ENCODE measurements around the gene PM20D1.
A peak's percentile ranks its signal among the peaks of the same experiment; 100 is the strongest.

Gene PM20D1

DNA sequence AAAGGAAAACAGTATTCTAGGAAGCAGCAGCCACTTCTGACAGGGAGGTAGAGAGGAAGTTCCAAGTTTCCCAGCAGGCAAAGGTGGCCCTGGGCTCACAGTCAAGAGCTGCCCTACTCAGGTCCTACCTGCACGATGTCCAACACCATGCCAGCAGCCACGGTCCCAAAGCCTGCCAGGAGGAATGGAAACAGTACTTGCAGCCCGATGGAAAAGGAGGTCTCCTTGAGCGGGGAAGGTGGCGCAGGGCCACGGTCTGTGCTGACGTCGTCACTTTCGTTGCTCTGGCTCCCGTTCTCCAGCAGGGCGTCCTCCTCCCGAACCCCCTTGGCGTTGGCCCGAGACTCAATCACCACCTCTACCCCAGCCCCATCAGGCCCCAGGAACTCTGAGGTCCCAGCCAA, 40.0 kb downstream of the PM20D1 start:
- Histone ChIP-seq H3K4me3 (ENCODE audit: insufficient read depth, low read depth, low read length, poor library complexity, severe bottlenecking) (no peak overlapping the region), H3K36me3 (ENCODE audit: control insufficient read depth, insufficient read depth, low read length) (peaks cover 8% of the 10 kb centered on the region), H3K27ac (ENCODE audit: insufficient read depth, low read length, poor library complexity, severe bottlenecking) (no peak overlapping the region), H3K9me3 (ENCODE audit: control insufficient read depth, low read length) (no peaks in the 10 kb centered on the region), H3K4me1 (ENCODE audit: control insufficient read depth, insufficient read depth, low read length, poor library complexity, severe bottlenecking) (peaks cover 44% of the 10 kb centered on the region), H3K27me3 (replicated peaks; ENCODE audit: control insufficient read depth, insufficient read depth, low read length, poor library complexity, severe bottlenecking) (no peaks in the 10 kb centered on the region)
- no peak for DNase-seq

- Histone ChIP-seq H3K27me3 (replicated peaks; ENCODE audit: control insufficient read depth, insufficient read depth, low read length, poor library complexity, severe bottlenecking) (no peaks in the 10 kb centered on the region), H3K36me3 (ENCODE audit: control insufficient read depth, insufficient read depth, low read length) (peaks cover 8% of the 10 kb centered on the region), H3K27ac (ENCODE audit: insufficient read depth, low read length, poor library complexity, severe bottlenecking) (no peak overlapping the region), H3K4me1 (ENCODE audit: control insufficient read depth, insufficient read depth, low read length, poor library complexity, severe bottlenecking) (peaks cover 45% of the 10 kb centered on the region), H3K4me3 (ENCODE audit: insufficient read depth, low read depth, low read length, poor library complexity, severe bottlenecking) (no peak overlapping the region), H3K9me3 (ENCODE audit: control insufficient read depth, low read length) (no peaks in the 10 kb centered on the region)
- no peak for DNase-seq
Observed at GRCh38 chr1:205809469-205809868, 40.5 kb downstream of the PM20D1 start.

- DNase-seq = no peak
- Histone ChIP-seq H3K4me3 (ENCODE audit: insufficient read depth, low read depth, low read length, poor library complexity, severe bottlenecking) (peak overlapping the region; percentile 9), H3K36me3 (ENCODE audit: control insufficient read depth, insufficient read depth, low read length) (peaks cover 16% of the 10 kb centered on the region), H3K27ac (ENCODE audit: insufficient read depth, low read length, poor library complexity, severe bottlenecking) (no peak overlapping the region), H3K4me1 (ENCODE audit: control insufficient read depth, insufficient read depth, low read length, poor library complexity, severe bottlenecking) (peaks cover 34% of the 10 kb centered on the region), H3K27me3 (replicated peaks; ENCODE audit: control insufficient read depth, insufficient read depth, low read length, poor library complexity, severe bottlenecking) (no peaks in the 10 kb centered on the region), H3K9me3 (ENCODE audit: control insufficient read depth, low read length) (no peaks in the 10 kb centered on the region)
Observed at GRCh38 chr1:205805082-205805711, 44.7 kb downstream of the PM20D1 start.

DNA sequence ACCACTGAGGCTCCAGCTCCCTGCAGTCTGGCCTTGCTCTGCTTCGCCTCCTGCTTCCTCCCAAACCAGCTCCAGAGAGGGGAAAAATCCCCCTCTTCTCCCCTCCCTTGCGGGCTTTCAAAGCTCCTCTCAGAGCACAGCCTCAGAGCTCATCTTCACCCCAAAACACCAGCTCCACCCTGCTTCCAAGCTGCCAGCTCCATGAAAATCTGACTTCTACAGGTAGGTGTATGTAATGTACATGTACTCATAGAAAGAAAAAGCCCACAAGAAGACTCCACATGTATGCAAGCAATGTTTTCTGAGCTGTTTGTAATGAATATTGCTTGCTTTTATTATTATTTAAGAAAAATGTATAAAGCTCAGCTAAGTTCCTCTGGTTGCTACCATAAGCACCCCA, 45.3 kb downstream of the PM20D1 start:
- Histone ChIP-seq H3K9me3 (ENCODE audit: control insufficient read depth, low read length) (no peaks in the 10 kb centered on the region), H3K36me3 (ENCODE audit: control insufficient read depth, insufficient read depth, low read length) (peaks cover 19% of the 10 kb centered on the region), H3K27ac (ENCODE audit: insufficient read depth, low read length, poor library complexity, severe bottlenecking) (no peak overlapping the region), H3K27me3 (replicated peaks; ENCODE audit: control insufficient read depth, insufficient read depth, low read length, poor library complexity, severe bottlenecking) (no peaks in the 10 kb centered on the region), H3K4me3 (ENCODE audit: insufficient read depth, low read depth, low read length, poor library complexity, severe bottlenecking) (no peak overlapping the region), H3K4me1 (ENCODE audit: control insufficient read depth, insufficient read depth, low read length, poor library complexity, severe bottlenecking) (peaks cover 28% of the 10 kb centered on the region)
- no peak for DNase-seq

GRCh38 chr1:205803986-205804385, 45.9 kb downstream of the PM20D1 start:
- Histone ChIP-seq H3K27me3 (replicated peaks; ENCODE audit: control insufficient read depth, insufficient read depth, low read length, poor library complexity, severe bottlenecking) (no peaks in the 10 kb centered on the region), H3K4me3 (ENCODE audit: insufficient read depth, low read depth, low read length, poor library complexity, severe bottlenecking) (no peak overlapping the region), H3K9me3 (ENCODE audit: control insufficient read depth, low read length) (no peaks in the 10 kb centered on the region), H3K27ac (ENCODE audit: insufficient read depth, low read length, poor library complexity, severe bottlenecking) (no peak overlapping the region), H3K4me1 (ENCODE audit: control insufficient read depth, insufficient read depth, low read length, poor library complexity, severe bottlenecking) (peaks cover 28% of the 10 kb centered on the region), H3K36me3 (ENCODE audit: control insufficient read depth, insufficient read depth, low read length) (peaks cover 22% of the 10 kb centered on the region)
- no peak for DNase-seq

DNA sequence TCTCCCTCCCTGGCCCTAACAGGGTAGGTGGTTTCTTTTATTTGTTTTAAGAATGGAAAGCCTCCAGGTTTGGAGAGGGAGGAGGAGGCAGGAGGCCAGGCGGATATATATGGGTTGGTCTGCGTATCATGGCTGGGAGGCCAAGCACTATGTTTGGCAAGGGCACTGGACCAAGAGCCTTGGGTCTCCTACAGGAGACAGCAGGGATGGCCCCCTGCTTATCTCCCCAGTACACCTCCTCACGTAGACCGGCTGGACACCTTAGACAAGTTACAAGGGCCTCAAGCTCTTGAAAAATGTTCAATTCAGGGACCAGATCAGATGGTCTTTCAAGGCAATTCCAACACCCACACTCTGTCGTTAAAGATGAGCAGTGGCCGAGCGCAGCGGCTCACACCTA, 47.9 kb downstream of the PM20D1 start:
- Histone ChIP-seq H3K36me3 (ENCODE audit: control insufficient read depth, insufficient read depth, low read length) (peaks cover 40% of the 10 kb centered on the region), H3K4me3 (ENCODE audit: insufficient read depth, low read depth, low read length, poor library complexity, severe bottlenecking) (no peak overlapping the region), H3K27me3 (replicated peaks; ENCODE audit: control insufficient read depth, insufficient read depth, low read length, poor library complexity, severe bottlenecking) (no peaks in the 10 kb centered on the region), H3K4me1 (ENCODE audit: control insufficient read depth, insufficient read depth, low read length, poor library complexity, severe bottlenecking) (peaks cover 20% of the 10 kb centered on the region), H3K27ac (ENCODE audit: insufficient read depth, low read length, poor library complexity, severe bottlenecking) (no peak overlapping the region), H3K9me3 (ENCODE audit: control insufficient read depth, low read length) (no peaks in the 10 kb centered on the region)
- DNase-seq = no peak

DNA sequence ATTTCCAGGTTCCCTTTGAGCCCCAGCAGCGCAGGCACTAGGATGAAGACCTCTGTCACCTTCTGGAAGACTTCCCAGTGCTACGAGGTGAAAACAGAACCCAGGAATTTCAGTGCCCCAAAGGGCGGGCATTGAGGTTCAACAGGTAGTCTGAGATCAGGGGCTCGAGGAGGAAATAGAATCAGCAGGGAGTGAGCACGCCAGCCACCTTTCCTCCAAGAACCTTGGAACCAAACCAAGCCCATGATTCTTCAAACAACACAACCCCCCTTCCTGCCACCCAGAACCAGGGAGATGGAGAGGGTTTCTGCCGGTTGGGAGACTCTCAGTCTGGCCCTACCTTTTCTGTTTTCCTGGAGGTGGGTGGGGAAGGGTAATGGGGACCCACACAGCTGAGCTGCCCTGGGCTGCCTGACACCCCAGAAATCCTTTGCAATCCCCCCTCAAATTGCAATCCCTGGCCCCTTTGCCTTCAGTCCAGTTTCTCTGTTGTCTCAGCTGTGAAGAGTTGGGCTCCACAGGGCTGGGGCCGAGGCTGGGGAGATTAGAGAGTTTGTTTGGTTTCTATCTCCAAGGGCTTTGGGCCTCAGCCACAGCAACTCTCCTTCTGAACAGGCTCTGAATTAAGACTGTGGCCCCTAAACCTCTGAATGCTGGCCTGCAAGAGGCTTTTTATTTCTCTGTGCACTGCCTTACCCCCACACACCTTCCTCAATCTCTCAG, 48.8 kb downstream of the PM20D1 start:
- DNase-seq = no peak
- Histone ChIP-seq H3K4me3 (ENCODE audit: insufficient read depth, low read depth, low read length, poor library complexity, severe bottlenecking) (no peak overlapping the region), H3K27me3 (replicated peaks; ENCODE audit: control insufficient read depth, insufficient read depth, low read length, poor library complexity, severe bottlenecking) (no peaks in the 10 kb centered on the region), H3K27ac (ENCODE audit: insufficient read depth, low read length, poor library complexity, severe bottlenecking) (no peak overlapping the region), H3K4me1 (ENCODE audit: control insufficient read depth, insufficient read depth, low read length, poor library complexity, severe bottlenecking) (peaks cover 12% of the 10 kb centered on the region), H3K9me3 (ENCODE audit: control insufficient read depth, low read length) (no peaks in the 10 kb centered on the region), H3K36me3 (ENCODE audit: control insufficient read depth, insufficient read depth, low read length) (peaks cover 45% of the 10 kb centered on the region)

DNA sequence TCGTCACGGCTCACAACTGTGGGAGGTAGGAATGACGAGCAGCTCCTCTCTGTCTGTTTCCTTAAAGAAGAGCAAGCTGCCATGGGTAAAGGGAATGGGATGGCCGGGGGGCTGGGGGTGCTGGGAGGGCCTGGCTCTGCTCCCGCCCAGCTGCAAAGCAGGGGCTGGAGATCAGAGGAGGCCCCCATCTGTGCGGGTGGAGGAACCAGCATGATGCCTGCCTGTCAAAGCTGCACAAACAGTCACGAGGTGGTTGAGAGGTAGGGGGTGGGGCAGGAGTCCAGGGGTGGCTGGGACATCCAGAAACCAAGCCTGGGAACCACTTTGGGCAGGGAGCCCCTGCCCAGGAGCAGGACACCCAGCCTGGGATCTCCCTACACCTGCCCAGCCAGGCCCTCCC, 49.5 kb downstream of the PM20D1 start:
- Histone ChIP-seq H3K27me3 (replicated peaks; ENCODE audit: control insufficient read depth, insufficient read depth, low read length, poor library complexity, severe bottlenecking) (no peaks in the 10 kb centered on the region), H3K36me3 (ENCODE audit: control insufficient read depth, insufficient read depth, low read length) (peaks cover 52% of the 10 kb centered on the region), H3K4me3 (ENCODE audit: insufficient read depth, low read depth, low read length, poor library complexity, severe bottlenecking) (no peak overlapping the region)

DNA sequence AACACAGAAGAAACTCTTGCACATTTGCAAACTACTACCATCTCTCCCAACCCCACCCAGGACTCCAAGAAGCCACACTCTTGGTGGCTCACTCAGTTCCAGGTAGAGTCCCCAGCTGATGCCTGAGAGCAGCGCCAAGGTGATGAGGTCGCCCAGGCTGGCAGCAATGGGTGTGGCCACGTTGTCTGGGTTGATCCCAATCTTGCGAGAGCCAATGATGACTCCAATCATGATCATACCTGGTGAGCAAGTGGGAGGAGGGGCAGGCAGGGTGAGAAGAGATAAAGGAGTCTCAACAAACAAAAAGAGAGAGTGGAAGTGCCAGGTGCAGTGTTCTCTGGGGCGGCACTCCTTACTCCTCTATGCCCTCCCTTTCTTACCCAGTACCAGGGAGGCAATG, 51.4 kb downstream of the PM20D1 start:
- no peak for DNase-seq
- Histone ChIP-seq H3K27ac (ENCODE audit: insufficient read depth, low read length, poor library complexity, severe bottlenecking) (no peak overlapping the region), H3K36me3 (ENCODE audit: control insufficient read depth, insufficient read depth, low read length) (peaks cover 65% of the 10 kb centered on the region), H3K4me1 (ENCODE audit: control insufficient read depth, insufficient read depth, low read length, poor library complexity, severe bottlenecking) (no peaks in the 10 kb centered on the region), H3K27me3 (replicated peaks; ENCODE audit: control insufficient read depth, insufficient read depth, low read length, poor library complexity, severe bottlenecking) (no peaks in the 10 kb centered on the region), H3K9me3 (ENCODE audit: control insufficient read depth, low read length) (no peaks in the 10 kb centered on the region), H3K4me3 (ENCODE audit: insufficient read depth, low read depth, low read length, poor library complexity, severe bottlenecking) (no peak overlapping the region)

More for the DNA sequence above, 49.5 kb downstream of the PM20D1 start:
- no peak overlapping the region for H3K27ac ChIP-seq (ENCODE audit: insufficient read depth, low read length, poor library complexity, severe bottlenecking)
- no peak for DNase-seq
- peaks cover 6% of the 10 kb centered on the region for H3K4me1 ChIP-seq (ENCODE audit: control insufficient read depth, insufficient read depth, low read length, poor library complexity, severe bottlenecking)
- H3K9me3 ChIP-seq (ENCODE audit: control insufficient read depth, low read length) = no peaks in the 10 kb centered on the region

DNA sequence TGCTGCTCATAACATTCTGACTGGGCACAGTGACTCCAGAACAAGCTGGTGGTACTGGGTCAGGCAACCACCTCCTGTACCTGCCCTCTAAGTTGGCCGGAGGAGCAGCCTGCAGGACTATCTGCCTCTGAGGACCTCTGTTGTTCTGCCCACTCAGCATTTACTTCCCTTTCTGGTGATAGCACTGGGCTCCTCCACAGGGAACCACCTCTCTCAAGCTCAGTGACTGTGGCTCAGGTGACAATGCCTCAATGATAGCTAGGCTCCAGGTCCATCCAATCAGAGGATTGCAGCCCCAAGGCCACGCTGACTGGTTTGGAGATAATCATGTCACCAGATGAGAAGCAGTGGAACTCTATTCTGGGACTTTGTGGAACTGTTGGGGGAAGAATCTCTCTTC, 52.8 kb downstream of the PM20D1 start:
- H3K36me3 ChIP-seq (ENCODE audit: control insufficient read depth, insufficient read depth, low read length) = peaks cover 73% of the 10 kb centered on the region
- H3K4me3 ChIP-seq (ENCODE audit: insufficient read depth, low read depth, low read length, poor library complexity, severe bottlenecking) = no peak overlapping the region
- no peak overlapping the region for H3K27ac ChIP-seq (ENCODE audit: insufficient read depth, low read length, poor library complexity, severe bottlenecking)
- H3K27me3 ChIP-seq (replicated peaks; ENCODE audit: control insufficient read depth, insufficient read depth, low read length, poor library complexity, severe bottlenecking) = no peaks in the 10 kb centered on the region
- no peaks in the 10 kb centered on the region for H3K4me1 ChIP-seq (ENCODE audit: control insufficient read depth, insufficient read depth, low read length, poor library complexity, severe bottlenecking)
- DNase-seq = no peak
- no peaks in the 10 kb centered on the region for H3K9me3 ChIP-seq (ENCODE audit: control insufficient read depth, low read length)

All from effector memory CD4-positive, alpha-beta T cell (primary cell).